ENCODE measurements around the gene BHLHE40. TPM values are rescaled to one million over a fixed set of nuclear protein-coding genes. Genes with fewer than 3 reads are reported as not detected.

BHLHE40 gene
- total and polyA plus RNA-seq, 2 experiments from 2014 or later: 67.1 to 116 TPM

DNA sequence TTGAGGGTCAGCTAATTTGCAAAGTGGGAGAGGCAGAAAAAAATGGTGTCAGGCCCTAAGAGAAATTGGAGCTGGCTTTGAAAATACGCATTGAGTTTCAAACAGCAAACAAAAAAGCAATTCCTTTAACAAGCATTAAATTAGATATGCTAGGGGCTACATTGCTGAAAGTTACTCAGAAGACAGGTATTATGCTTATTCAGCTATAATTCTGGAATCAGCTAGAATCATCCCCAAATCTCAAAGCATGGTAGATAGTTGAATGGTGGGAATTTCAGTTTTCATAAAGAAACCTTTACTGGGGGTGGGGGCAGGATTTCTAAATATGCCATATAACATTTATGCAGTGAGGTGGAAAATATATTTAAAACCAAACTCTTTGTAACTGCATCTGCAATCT, 50.5 kb downstream of the BHLHE40 start:
- Histone ChIP-seq H3K36me3 (replicated peaks; ENCODE audit: insufficient read depth, low read depth) (no peaks in the 10 kb centered on the region), H3K79me2 (no peaks in the 10 kb centered on the region), H3K4me3 (no peak overlapping the region), H3K27ac (no peak overlapping the region), H3K9me3 (ENCODE audit: low read depth) (no peaks in the 10 kb centered on the region), H3K4me2 (no peak overlapping the region), H2AFZ (no peak overlapping the region), H3K4me1 (ENCODE audit: insufficient read depth) (peaks cover 4% of the 10 kb centered on the region), H3K9me2 (replicated peaks; ENCODE audit: insufficient read depth) (no peaks in the 10 kb centered on the region), H4K20me1 (ENCODE audit: insufficient read depth, poor library complexity, severe bottlenecking) (no peaks in the 10 kb centered on the region), H3K27me3 (no peaks in the 10 kb centered on the region)
- no peak for DNase-seq (ENCODE audit: low spot score)
- TF ChIP-seq EZH2phosphoT487 (IDR thresholded peaks at IDR 0.05; ENCODE audit: low read depth, severe bottlenecking, unreplicated experiment) (no peak), EZH2 (IDR thresholded peaks at IDR 0.05; ENCODE audit: borderline replicate concordance) (no peak)
- TF ChIP-seq, protein P1, sequence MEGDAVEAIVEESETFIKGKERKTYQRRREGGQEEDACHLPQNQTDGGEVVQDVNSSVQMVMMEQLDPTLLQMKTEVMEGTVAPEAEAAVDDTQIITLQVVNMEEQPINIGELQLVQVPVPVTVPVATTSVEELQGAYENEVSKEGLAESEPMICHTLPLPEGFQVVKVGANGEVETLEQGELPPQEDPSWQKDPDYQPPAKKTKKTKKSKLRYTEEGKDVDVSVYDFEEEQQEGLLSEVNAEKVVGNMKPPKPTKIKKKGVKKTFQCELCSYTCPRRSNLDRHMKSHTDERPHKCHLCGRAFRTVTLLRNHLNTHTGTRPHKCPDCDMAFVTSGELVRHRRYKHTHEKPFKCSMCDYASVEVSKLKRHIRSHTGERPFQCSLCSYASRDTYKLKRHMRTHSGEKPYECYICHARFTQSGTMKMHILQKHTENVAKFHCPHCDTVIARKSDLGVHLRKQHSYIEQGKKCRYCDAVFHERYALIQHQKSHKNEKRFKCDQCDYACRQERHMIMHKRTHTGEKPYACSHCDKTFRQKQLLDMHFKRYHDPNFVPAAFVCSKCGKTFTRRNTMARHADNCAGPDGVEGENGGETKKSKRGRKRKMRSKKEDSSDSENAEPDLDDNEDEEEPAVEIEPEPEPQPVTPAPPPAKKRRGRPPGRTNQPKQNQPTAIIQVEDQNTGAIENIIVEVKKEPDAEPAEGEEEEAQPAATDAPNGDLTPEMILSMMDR (IDR thresholded peaks at IDR 0.05; ENCODE audit: poor library complexity): no peak
- 81% methylated on average over 1 of the region's 1 CpG for WGBS (ENCODE audit: low lambda C conversion rate, missing lambda C conversion rate)

DNA sequence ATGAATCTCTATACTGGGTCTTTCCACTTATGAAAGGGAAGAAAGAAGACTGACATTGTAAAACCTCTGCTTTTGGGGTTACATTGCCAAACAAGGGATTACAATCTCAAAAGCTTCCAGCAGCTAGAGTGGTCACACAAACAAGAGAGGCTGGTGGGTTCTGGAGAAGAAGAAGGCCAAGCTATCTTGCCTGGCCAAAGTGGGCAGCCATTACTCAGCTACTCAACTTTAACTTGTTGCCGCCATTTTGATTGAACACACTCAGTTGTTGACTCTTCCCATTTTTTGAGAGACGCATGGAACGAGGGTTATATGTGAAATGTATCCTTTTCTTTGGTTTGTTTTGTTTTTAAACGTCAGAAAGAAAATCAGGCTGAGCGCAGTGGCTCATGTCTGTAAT, 50.9 kb downstream of the BHLHE40 start:
- H3K79me2 ChIP-seq: no peaks in the 10 kb centered on the region
- no peak for DNase-seq (ENCODE audit: low spot score)
- no peaks in the 10 kb centered on the region for H4K20me1 ChIP-seq (ENCODE audit: insufficient read depth, poor library complexity, severe bottlenecking)
- no peak overlapping the region for H2AFZ ChIP-seq
- TF ChIP-seq, protein P1 (IDR thresholded peaks at IDR 0.05; ENCODE audit: poor library complexity): no peak
- H3K27ac ChIP-seq: no peak overlapping the region
- H3K9me3 ChIP-seq (ENCODE audit: low read depth): no peaks in the 10 kb centered on the region
- H3K4me2 ChIP-seq: no peak overlapping the region
- no peaks in the 10 kb centered on the region for H3K27me3 ChIP-seq
- no peaks in the 10 kb centered on the region for H3K9me2 ChIP-seq (replicated peaks; ENCODE audit: insufficient read depth)
- H3K4me3 ChIP-seq: no peak overlapping the region
- 96% methylated on average over 5 of the region's 5 CpGs for WGBS (ENCODE audit: low lambda C conversion rate, missing lambda C conversion rate)
- H3K4me1 ChIP-seq (ENCODE audit: insufficient read depth): peaks cover 4% of the 10 kb centered on the region
- H3K36me3 ChIP-seq (replicated peaks; ENCODE audit: insufficient read depth, low read depth): no peaks in the 10 kb centered on the region

DNA sequence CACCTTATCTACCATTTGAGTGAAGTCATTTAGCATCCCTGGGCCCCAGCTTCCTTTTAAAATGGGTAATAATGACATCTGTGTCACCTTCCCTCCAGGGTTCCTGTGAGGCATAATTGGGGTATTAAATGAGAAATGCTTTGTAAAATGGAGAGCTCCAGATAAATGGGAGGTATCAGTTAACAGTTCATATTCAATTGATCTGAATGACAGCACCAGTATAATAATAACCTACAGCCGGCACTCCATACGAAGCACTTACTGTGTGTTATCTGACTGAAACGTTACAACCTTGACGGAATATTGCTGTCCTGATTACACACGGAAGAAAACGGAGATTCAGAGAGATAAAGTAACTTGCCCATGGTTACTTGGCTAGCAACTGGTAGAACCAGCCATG, 53.6 kb downstream of the BHLHE40 start:
- H3K27me3 ChIP-seq: no peaks in the 10 kb centered on the region
- 68% methylated on average over 6 of the region's 6 CpGs for WGBS (ENCODE audit: low lambda C conversion rate, missing lambda C conversion rate)
- no peak overlapping the region for H2AFZ ChIP-seq
- no peaks in the 10 kb centered on the region for H4K20me1 ChIP-seq (ENCODE audit: insufficient read depth, poor library complexity, severe bottlenecking)
- no peaks in the 10 kb centered on the region for H3K4me1 ChIP-seq (ENCODE audit: insufficient read depth)
- TF ChIP-seq, protein P1 (IDR thresholded peaks at IDR 0.05; ENCODE audit: poor library complexity): no peak
- TF ChIP-seq EZH2 (IDR thresholded peaks at IDR 0.05; ENCODE audit: borderline replicate concordance): no peak
- TF ChIP-seq EZH2phosphoT487 (IDR thresholded peaks at IDR 0.05; ENCODE audit: low read depth, severe bottlenecking, unreplicated experiment): no peak
- no peak overlapping the region for H3K4me2 ChIP-seq
- H3K9me3 ChIP-seq (ENCODE audit: low read depth): no peaks in the 10 kb centered on the region
- H3K79me2 ChIP-seq: no peaks in the 10 kb centered on the region
- H3K27ac ChIP-seq: no peak overlapping the region
- DNase-seq (ENCODE audit: low spot score): no peak
- H3K9me2 ChIP-seq (replicated peaks; ENCODE audit: insufficient read depth): no peaks in the 10 kb centered on the region
- no peaks in the 10 kb centered on the region for H3K36me3 ChIP-seq (replicated peaks; ENCODE audit: insufficient read depth, low read depth)
- no peak overlapping the region for H3K4me3 ChIP-seq

Other genes with a start within 250 kb of the BHLHE40 start
- 92.3 and 94.4 TPM in 2 replicates for gene ARL8B, start 142.9 kb downstream of the BHLHE40 start, total RNA-seq
- 58.1 and 61.5 TPM in 2 replicates for gene ARL8B, start 142.9 kb downstream of the BHLHE40 start, polyA plus RNA-seq
- 39.2 and 58.3 TPM in 2 replicates for gene EDEM1, start 208.3 kb downstream of the BHLHE40 start, total RNA-seq
- gene EDEM1, start 208.3 kb downstream of the BHLHE40 start, polyA plus RNA-seq: 18.5 and 22.6 TPM in 2 replicates